ENCODE data around the gene ACO2.
A peak's percentile ranks its signal among the peaks of the same experiment; 100 is the strongest.

The ACO2 gene

GRCh38 chr22:41521126-41521525 is 52.2 kb downstream of the ACO2 start:
- Mint-ChIP-seq H3K4me3 (no peak overlapping the region), H3K36me3 (peaks cover 53% of the 10 kb centered on the region), H3K9me3 (no peaks in the 10 kb centered on the region), H3K27me3 (no peaks in the 10 kb centered on the region), H3K4me1 (peaks cover 19% of the 10 kb centered on the region), H3K27ac (no peak overlapping the region)
- ATAC-seq, result no peak

DNA sequence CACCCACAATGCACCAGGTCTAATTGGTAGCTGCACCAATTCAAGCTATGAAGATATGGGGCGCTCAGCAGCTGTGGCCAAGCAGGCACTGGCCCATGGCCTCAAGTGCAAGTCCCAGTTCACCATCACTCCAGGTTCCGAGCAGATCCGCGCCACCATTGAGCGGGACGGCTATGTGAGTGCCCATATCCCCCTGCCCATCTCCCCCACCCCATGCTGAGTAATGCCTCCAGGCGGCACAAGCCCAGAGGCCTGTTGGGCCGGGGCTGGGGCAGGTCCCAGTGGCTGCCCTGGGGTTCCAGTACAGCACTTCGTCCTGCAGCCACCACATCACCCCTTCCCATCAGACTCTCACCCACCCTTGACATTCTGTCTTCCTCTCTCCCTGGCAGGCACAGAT is 53.9 kb downstream of the ACO2 start:
- H3K36me3 Mint-ChIP-seq, result peaks cover 45% of the 10 kb centered on the region
- no peaks in the 10 kb centered on the region for H3K27me3 Mint-ChIP-seq
- no peak overlapping the region for H3K4me3 Mint-ChIP-seq
- no peak for ATAC-seq
- H3K4me1 Mint-ChIP-seq, result peaks cover 24% of the 10 kb centered on the region
- H3K27ac Mint-ChIP-seq, result peak overlapping the region; percentile 74
- H3K9me3 Mint-ChIP-seq, result no peaks in the 10 kb centered on the region

- Mint-ChIP-seq H3K27me3 (no peaks in the 10 kb centered on the region), H3K36me3 (peaks cover 46% of the 10 kb centered on the region), H3K9me3 (no peaks in the 10 kb centered on the region), H3K4me3 (no peak overlapping the region), H3K4me1 (peaks cover 30% of the 10 kb centered on the region), H3K27ac (peak overlapping the region; percentile 74)
- ATAC-seq, result no peak
Observed at GRCh38 chr22:41523464-41524221, 54.7 kb downstream of the ACO2 start.

- no peaks in the 10 kb centered on the region for H3K27me3 Mint-ChIP-seq
- H3K4me3 Mint-ChIP-seq, result no peak overlapping the region
- ATAC-seq, result no peak
- no peaks in the 10 kb centered on the region for H3K9me3 Mint-ChIP-seq
- peak overlapping the region; percentile 44 for H3K27ac Mint-ChIP-seq
- peaks cover 52% of the 10 kb centered on the region for H3K36me3 Mint-ChIP-seq
- H3K4me1 Mint-ChIP-seq, result peaks cover 30% of the 10 kb centered on the region
Observed at GRCh38 chr22:41524251-41524661, 55.3 kb downstream of the ACO2 start.

DNA sequence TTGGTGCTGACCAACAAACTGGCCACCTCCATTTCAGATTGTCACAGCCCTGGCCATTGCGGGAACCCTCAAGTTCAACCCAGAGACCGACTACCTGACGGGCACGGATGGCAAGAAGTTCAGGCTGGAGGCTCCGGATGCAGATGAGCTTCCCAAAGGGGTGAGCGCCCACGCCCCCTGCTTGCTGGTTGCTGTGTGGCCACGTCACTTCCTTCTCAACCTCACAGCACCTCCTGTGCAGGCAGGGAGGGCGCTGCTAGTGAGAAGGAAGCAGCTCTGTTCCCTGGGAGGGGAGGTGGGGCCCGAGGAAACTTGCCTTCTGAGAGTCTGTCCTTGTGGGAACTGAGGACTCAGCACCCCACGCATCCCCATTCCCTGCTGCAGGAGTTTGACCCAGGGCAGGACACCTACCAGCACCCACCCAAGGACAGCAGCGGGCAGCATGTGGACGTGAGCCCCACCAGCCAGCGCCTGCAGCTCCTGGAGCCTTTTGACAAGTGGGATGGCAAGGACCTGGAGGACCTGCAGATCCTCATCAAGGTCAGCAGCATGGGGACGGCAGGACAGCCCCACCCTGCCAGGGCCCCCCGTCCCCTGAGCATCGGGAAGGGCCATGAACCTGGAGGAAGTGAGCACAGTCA is 56.0 kb downstream of the ACO2 start:
- H3K36me3 Mint-ChIP-seq, result peaks cover 59% of the 10 kb centered on the region
- peak; percentile 50 for ATAC-seq
- no peak overlapping the region for H3K4me3 Mint-ChIP-seq
- no peaks in the 10 kb centered on the region for H3K27me3 Mint-ChIP-seq
- peak overlapping the region; percentile 44 for H3K27ac Mint-ChIP-seq
- no peaks in the 10 kb centered on the region for H3K9me3 Mint-ChIP-seq
- H3K4me1 Mint-ChIP-seq, result peaks cover 30% of the 10 kb centered on the region

DNA sequence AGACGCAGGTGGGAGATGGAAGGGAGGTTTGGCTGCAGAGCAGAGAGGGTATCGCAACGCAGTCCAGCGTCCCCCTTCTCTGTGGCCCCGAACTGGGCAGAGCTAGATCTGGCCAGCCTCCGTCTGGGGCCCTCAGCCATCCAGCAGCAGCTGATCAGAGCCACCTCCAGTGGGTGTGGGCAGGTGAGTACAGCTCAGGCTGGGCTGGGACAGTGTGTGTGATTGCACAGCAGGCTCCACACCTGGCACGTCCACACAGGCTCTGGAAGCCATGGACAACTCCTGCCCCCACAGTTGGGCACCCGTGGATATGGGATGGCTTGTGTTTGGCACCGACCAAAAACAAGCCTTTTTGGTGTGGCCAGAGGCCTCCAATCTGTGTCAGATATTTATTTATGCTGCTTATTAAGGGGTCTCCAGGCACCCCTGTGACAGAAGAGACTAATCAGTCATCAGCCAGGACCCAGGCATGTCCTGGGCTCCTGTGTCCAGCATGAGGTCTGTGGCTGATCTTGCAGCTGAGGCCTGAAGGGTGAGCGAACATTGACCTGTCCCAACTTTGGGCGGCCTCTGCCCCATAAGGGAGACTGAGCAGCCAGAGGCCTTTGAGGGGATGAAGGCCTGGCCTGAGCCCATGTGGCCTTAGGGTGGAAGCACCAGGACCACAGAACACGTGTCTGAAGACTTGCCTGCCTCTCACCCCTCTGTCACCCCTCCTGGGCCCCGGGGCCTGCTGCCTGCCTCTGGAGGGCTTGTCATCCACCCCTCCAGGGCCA is 56.7 kb downstream of the ACO2 start:
- Mint-ChIP-seq H3K36me3 (peaks cover 61% of the 10 kb centered on the region), H3K4me1 (peaks cover 30% of the 10 kb centered on the region), H3K27me3 (no peaks in the 10 kb centered on the region), H3K9me3 (no peaks in the 10 kb centered on the region), H3K27ac (peak overlapping the region; percentile 75), H3K4me3 (no peak overlapping the region)
- no peak for ATAC-seq

DNA sequence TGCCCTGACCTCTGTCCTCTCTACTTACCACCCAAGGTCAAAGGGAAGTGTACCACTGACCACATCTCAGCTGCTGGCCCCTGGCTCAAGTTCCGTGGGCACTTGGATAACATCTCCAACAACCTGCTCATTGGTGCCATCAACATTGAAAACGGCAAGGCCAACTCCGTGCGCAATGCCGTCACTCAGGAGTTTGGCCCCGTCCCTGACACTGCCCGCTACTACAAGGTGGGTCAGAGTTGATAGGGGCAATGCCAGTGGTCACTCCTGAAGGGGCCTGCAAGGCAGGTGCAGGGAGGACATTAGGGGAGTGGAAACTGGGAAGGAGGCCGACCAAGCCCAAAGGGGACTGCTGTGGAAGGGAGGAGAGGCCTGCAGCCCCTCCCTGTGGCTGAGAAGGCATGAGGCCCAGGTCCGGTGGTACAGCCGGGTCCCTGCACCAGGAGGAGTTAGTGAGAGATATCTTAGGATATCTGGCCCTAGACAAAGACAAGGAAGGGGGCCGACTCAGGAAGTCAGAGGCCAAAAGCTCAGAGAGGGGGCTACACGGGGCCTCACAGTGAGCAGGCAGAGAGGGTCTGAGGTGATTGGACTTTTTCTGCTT is 57.4 kb downstream of the ACO2 start:
- no peak overlapping the region for H3K4me3 Mint-ChIP-seq
- ATAC-seq, result no peak
- H3K4me1 Mint-ChIP-seq, result peaks cover 30% of the 10 kb centered on the region

DNA sequence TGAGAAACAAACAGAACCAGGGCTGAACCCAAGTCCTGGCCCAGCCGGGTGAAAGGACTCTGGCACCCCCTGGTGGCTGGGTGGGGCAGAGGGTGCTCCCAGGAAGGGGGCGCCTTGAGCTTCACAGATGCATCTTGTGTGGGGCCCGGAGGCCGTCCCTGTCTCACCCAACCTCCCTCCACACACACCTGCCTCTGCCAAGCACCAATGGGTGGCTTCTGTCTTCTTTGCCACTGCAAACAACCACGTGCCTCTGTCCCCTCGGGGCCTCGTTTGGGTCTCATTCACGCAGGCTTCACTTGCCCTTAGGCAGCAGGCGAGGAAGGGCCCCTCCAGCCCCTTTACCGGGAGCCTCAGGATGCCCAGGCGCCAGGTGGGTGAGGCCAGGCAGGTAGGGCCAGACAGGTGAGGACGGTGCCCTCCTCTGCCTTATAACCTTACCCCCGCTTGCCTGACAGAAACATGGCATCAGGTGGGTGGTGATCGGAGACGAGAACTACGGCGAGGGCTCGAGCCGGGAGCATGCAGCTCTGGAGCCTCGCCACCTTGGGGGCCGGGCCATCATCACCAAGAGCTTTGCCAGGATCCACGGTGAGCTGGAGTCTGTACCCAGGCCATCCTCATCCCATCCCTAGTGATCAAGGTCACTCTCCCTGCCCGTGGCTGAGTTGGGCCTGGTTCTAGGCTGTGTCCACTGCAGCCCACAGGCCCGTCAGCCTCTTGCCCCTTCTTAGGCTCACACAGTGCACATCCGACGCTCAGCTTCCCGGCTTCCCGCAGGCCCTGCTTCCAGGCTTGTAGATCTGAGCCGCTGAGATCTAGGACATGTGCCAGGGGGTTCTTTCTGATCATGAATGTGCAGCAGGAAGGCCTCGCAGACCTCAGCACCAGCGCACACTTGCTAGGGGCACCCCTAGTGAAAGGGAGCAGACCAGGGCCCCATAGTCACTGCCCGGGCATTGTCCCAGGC is 58.2 kb downstream of the ACO2 start:
- no peak overlapping the region for H3K4me3 Mint-ChIP-seq

More for the DNA sequence above, 57.4 kb downstream of the ACO2 start:
- Mint-ChIP-seq H3K36me3 (peaks cover 64% of the 10 kb centered on the region), H3K27ac (peak overlapping the region; percentile 75), H3K27me3 (no peaks in the 10 kb centered on the region), H3K9me3 (no peaks in the 10 kb centered on the region)

DNA sequence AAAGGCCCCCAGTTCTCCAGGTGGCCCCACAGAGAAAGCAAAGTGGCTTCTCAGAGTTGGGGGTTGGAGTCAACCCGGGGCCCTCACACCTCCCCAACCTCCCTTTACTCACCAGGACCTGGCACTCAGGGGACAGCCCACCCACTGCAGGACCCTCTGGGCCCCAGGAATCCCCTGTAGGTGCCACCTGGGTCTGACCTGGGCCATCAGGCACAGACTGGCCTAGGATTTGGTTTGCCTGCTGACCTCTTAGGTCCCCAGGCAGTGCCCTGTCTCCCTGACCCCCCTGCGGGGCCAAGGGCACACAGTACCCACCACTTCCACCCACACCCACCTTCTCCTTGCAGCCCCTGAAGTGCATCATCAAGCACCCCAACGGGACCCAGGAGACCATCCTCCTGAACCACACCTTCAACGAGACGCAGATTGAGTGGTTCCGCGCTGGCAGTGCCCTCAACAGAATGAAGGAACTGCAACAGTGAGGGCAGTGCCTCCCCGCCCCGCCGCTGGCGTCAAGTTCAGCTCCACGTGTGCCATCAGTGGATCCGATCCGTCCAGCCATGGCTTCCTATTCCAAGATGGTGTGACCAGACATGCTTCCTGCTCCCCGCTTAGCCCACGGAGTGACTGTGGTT is 59.3 kb downstream of the ACO2 start:
- Mint-ChIP-seq H3K4me1 (peaks cover 37% of the 10 kb centered on the region), H3K9me3 (no peaks in the 10 kb centered on the region), H3K27me3 (no peaks in the 10 kb centered on the region), H3K36me3 (peaks cover 66% of the 10 kb centered on the region), H3K27ac (peak overlapping the region; percentile 75), H3K4me3 (no peak overlapping the region)
- no peak for ATAC-seq

More for the DNA sequence above, 58.2 kb downstream of the ACO2 start:
- H3K27ac Mint-ChIP-seq, result peak overlapping the region; percentile 75
- peaks cover 68% of the 10 kb centered on the region for H3K36me3 Mint-ChIP-seq
- peak; percentile 68 for ATAC-seq
- no peaks in the 10 kb centered on the region for H3K27me3 Mint-ChIP-seq
- H3K9me3 Mint-ChIP-seq, result no peaks in the 10 kb centered on the region
- peaks cover 30% of the 10 kb centered on the region for H3K4me1 Mint-ChIP-seq

GRCh38 chr22:41528938-41529561 is 60.1 kb downstream of the ACO2 start:
- H3K9me3 Mint-ChIP-seq, result no peaks in the 10 kb centered on the region
- H3K4me1 Mint-ChIP-seq, result peaks cover 36% of the 10 kb centered on the region
- peak overlapping the region; percentile 75 for H3K27ac Mint-ChIP-seq
- no peak for ATAC-seq
- H3K4me3 Mint-ChIP-seq, result no peak overlapping the region
- peaks cover 62% of the 10 kb centered on the region for H3K36me3 Mint-ChIP-seq
- H3K27me3 Mint-ChIP-seq, result no peaks in the 10 kb centered on the region

- Mint-ChIP-seq H3K4me3 (no peak overlapping the region), H3K27ac (no peak overlapping the region), H3K27me3 (no peaks in the 10 kb centered on the region), H3K9me3 (no peaks in the 10 kb centered on the region), H3K4me1 (peaks cover 28% of the 10 kb centered on the region), H3K36me3 (peaks cover 52% of the 10 kb centered on the region)
- no peak for ATAC-seq
Observed at GRCh38 chr22:41530890-41531714, 62.2 kb downstream of the ACO2 start.

- no peaks in the 10 kb centered on the region for H3K27me3 Mint-ChIP-seq
- no peak for ATAC-seq
- H3K4me3 Mint-ChIP-seq, result no peak overlapping the region
- H3K36me3 Mint-ChIP-seq, result peaks cover 45% of the 10 kb centered on the region
- H3K27ac Mint-ChIP-seq, result no peak overlapping the region
- H3K9me3 Mint-ChIP-seq, result no peaks in the 10 kb centered on the region
- H3K4me1 Mint-ChIP-seq, result peaks cover 22% of the 10 kb centered on the region
Observed at GRCh38 chr22:41531715-41532477, 63.0 kb downstream of the ACO2 start.
